ENCODE results near the gene LFNG. TPM values are rescaled to one million over a fixed set of nuclear protein-coding genes. Genes with fewer than 3 reads are reported as not detected.

LFNG gene
- total RNA-seq, 2 experiments from 2014 or later, result 96.7 to 99.8 TPM

GRCh38 chr7:2546776-2547586, 27.4 kb downstream of the LFNG start:
- no peak overlapping the region for H3K4me3 Mint-ChIP-seq
- ChIA-PET POLR2A (interaction anchor here (1.0 kb wide), 1 partner anchor 12 kb away, joined by 4 read pairs; no protein-coding TSS in a partner anchor), CTCF (no interaction called here)
- H3K27me3 Mint-ChIP-seq, result no peaks in the 10 kb centered on the region
- H3K36me3 ChIP-seq (ENCODE audit: insufficient read depth, low read length), result peaks cover 54% of the 10 kb centered on the region
- no peaks in the 10 kb centered on the region for H3K9me3 Mint-ChIP-seq
- DNase-seq, result no peak
- no peak for TF ChIP-seq CTCF (IDR thresholded peaks at IDR 0.05)
- H3K36me3 Mint-ChIP-seq (ENCODE audit: low read depth), result peaks cover 73% of the 10 kb centered on the region
- intact Hi-C loops (cut with DNase I, micrococcal nuclease), result no loop called here
- H3K4me1 Mint-ChIP-seq (ENCODE audit: low read depth), result peaks cover 18% of the 10 kb centered on the region
- no peak overlapping the region for H3K27ac Mint-ChIP-seq
- no peaks in the 10 kb centered on the region for H3K27me3 ChIP-seq (ENCODE audit: control insufficient read depth in 1 of 2, insufficient read depth in 2 of 2, low read length in 2 of 2)
- H3K9me3 ChIP-seq (ENCODE audit: control insufficient read depth in 1 of 2, insufficient read depth in 1 of 2, low read length in 2 of 2), result no peaks in the 10 kb centered on the region
- no peak overlapping the region for H3K27ac ChIP-seq (ENCODE audit: low read depth in 1 of 2, low read length in 2 of 2)
- no peak for ATAC-seq (ENCODE audit: poor library complexity)
- peaks cover 5% of the 10 kb centered on the region for H3K4me1 ChIP-seq (ENCODE audit: insufficient read depth, low read length)
- no peak overlapping the region for H3K4me3 ChIP-seq (ENCODE audit: low read length)

GRCh38 chr7:2551418-2551817, 31.8 kb downstream of the LFNG start:
- Histone ChIP-seq H3K9me3 (ENCODE audit: control insufficient read depth in 1 of 2, insufficient read depth in 1 of 2, low read length in 2 of 2) (no peaks in the 10 kb centered on the region), H3K36me3 (ENCODE audit: insufficient read depth, low read length) (peaks cover 21% of the 10 kb centered on the region), H3K4me3 (ENCODE audit: low read length) (no peak overlapping the region), H3K27ac (ENCODE audit: low read depth in 1 of 2, low read length in 2 of 2) (no peak overlapping the region), H3K4me1 (ENCODE audit: insufficient read depth, low read length) (peaks cover 38% of the 10 kb centered on the region), H3K27me3 (ENCODE audit: control insufficient read depth in 1 of 2, insufficient read depth in 2 of 2, low read length in 2 of 2) (no peaks in the 10 kb centered on the region)
- no peak for DNase-seq
- Mint-ChIP-seq H3K4me1 (ENCODE audit: low read depth) (peaks cover 41% of the 10 kb centered on the region), H3K36me3 (ENCODE audit: low read depth) (peaks cover 49% of the 10 kb centered on the region), H3K9me3 (no peaks in the 10 kb centered on the region), H3K4me3 (no peak overlapping the region), H3K27ac (no peak overlapping the region), H3K27me3 (no peaks in the 10 kb centered on the region)
- intact Hi-C loops (cut with DNase I, micrococcal nuclease), result no loop called here
- ChIA-PET POLR2A (no interaction called here), CTCF (interaction anchor here (1.4 kb wide), 1 partner anchor 9 kb away, joined by 3 read pairs; no protein-coding TSS in a partner anchor)
- TF ChIP-seq CTCF (IDR thresholded peaks at IDR 0.05), result no peak
- no peak for ATAC-seq (ENCODE audit: poor library complexity)

- ChIA-PET CTCF (interaction anchor here (0.6 kb wide), 1 partner anchor 180 kb away, joined by 3 read pairs; no protein-coding TSS in a partner anchor), POLR2A (interaction anchor here (0.7 kb wide), 2 partner anchors 24 to 31 kb away, joined by 3 to 4 read pairs; no protein-coding TSS in a partner anchor)
- DNase-seq (no peak), ATAC-seq (ENCODE audit: poor library complexity) (no peak)
- H3K36me3 ChIP-seq (ENCODE audit: insufficient read depth, low read length), result peaks cover 6% of the 10 kb centered on the region
- no peaks in the 10 kb centered on the region for H3K9me3 ChIP-seq (ENCODE audit: control insufficient read depth in 1 of 2, insufficient read depth in 1 of 2, low read length in 2 of 2)
- H3K4me1 ChIP-seq (ENCODE audit: insufficient read depth, low read length), result peaks cover 38% of the 10 kb centered on the region
- intact Hi-C loops (cut with DNase I, micrococcal nuclease), result no loop called here
- H3K27ac Mint-ChIP-seq, result peak overlapping the region; percentile 74
- H3K27ac ChIP-seq (ENCODE audit: low read depth in 1 of 2, low read length in 2 of 2), result no peak overlapping the region
- peak overlapping the region; percentile 93 for H3K4me3 Mint-ChIP-seq
- H3K4me1 Mint-ChIP-seq (ENCODE audit: low read depth), result peaks cover 46% of the 10 kb centered on the region
- no peaks in the 10 kb centered on the region for H3K27me3 Mint-ChIP-seq
- no peaks in the 10 kb centered on the region for H3K9me3 Mint-ChIP-seq
- peaks cover 34% of the 10 kb centered on the region for H3K36me3 Mint-ChIP-seq (ENCODE audit: low read depth)
- H3K4me3 ChIP-seq (ENCODE audit: low read length), result no peak overlapping the region
- no peak for TF ChIP-seq CTCF (IDR thresholded peaks at IDR 0.05)
- H3K27me3 ChIP-seq (ENCODE audit: control insufficient read depth in 1 of 2, insufficient read depth in 2 of 2, low read length in 2 of 2), result no peaks in the 10 kb centered on the region
Measured at GRCh38 chr7:2553108-2553507, 33.5 kb downstream of the LFNG start.
